Activated CD4-positive, alpha-beta T cell treated with anti-CD3 and anti-CD28 coated beads, Interleukin-2, amount 10 ng/mL, durations not matched to agents 24 days and 14 days (primary cell): ENCODE results near the gene PLD5. TPM values are rescaled to one million over a fixed set of nuclear protein-coding genes. Genes with fewer than 3 reads are reported as not detected.

Experiments
- DNase-seq: peaks from one replicate; pipeline ENCODE4 v3.0.0; 2022
- H3K27ac Mint-ChIP-seq: one replicate; pipeline ENCODE4 v1.8.0; 2022; ENCODE audit warnings: mild to moderate bottlenecking, mixed read lengths
- H3K27me3 Mint-ChIP-seq: one replicate; pipeline ENCODE4 v1.8.0; 2022; ENCODE audit warnings: mixed read lengths
- H3K36me3 Mint-ChIP-seq: one replicate; pipeline ENCODE4 v1.8.0; 2022; ENCODE audit warnings: low read depth, mild to moderate bottlenecking, mixed read lengths
- H3K4me1 Mint-ChIP-seq: one replicate; pipeline ENCODE4 v1.8.0; 2021; ENCODE audit warnings: mixed read lengths
- H3K4me3 Mint-ChIP-seq: one replicate; pipeline ENCODE4 v1.8.0; 2022; ENCODE audit warnings: mild to moderate bottlenecking, moderate library complexity, mixed read lengths
- H3K9me3 Mint-ChIP-seq: one replicate; pipeline ENCODE4 v1.8.0; 2021; ENCODE audit warnings: mixed read lengths
- intact Hi-C: fragments of 100-400 bp; cut with micrococcal nuclease; formaldehyde crosslinking; loops from one replicate; pipeline ENCODE4 v1.15.1; 2023
- total RNA-seq: library from RNA; stranded (reverse); gene quantifications from 2 replicates; pipeline ENCODE4 v1.2.3, GENCODE V29; 2022

PLD5 gene
- total RNA-seq, 1 donor from 2014 or later: not detected

- no peaks in the 10 kb centered on the region for H3K9me3 Mint-ChIP-seq
- no peak for DNase-seq
- no peaks in the 10 kb centered on the region for H3K27me3 Mint-ChIP-seq
- H3K4me1 Mint-ChIP-seq: no peaks in the 10 kb centered on the region
- no peak overlapping the region for H3K27ac Mint-ChIP-seq
- intact Hi-C loops: no loop called here
- no peaks in the 10 kb centered on the region for H3K36me3 Mint-ChIP-seq
- H3K4me3 Mint-ChIP-seq: no peak overlapping the region
Measured at GRCh38 chr1:242456726-242457269, 67.7 kb downstream of the PLD5 start.

GRCh38 chr1:242455052-242455361 is 69.5 kb downstream of the PLD5 start:
- intact Hi-C loops: no loop called here
- Mint-ChIP-seq H3K36me3 (no peaks in the 10 kb centered on the region), H3K27ac (no peak overlapping the region), H3K4me1 (no peaks in the 10 kb centered on the region), H3K9me3 (no peaks in the 10 kb centered on the region), H3K27me3 (no peaks in the 10 kb centered on the region), H3K4me3 (no peak overlapping the region)
- DNase-seq: no peak

GRCh38 chr1:242454262-242455051 is 70.0 kb downstream of the PLD5 start:
- Mint-ChIP-seq H3K27me3 (no peaks in the 10 kb centered on the region), H3K27ac (no peak overlapping the region), H3K36me3 (no peaks in the 10 kb centered on the region), H3K4me3 (no peak overlapping the region), H3K4me1 (no peaks in the 10 kb centered on the region), H3K9me3 (no peaks in the 10 kb centered on the region)
- intact Hi-C loops: loop anchor here (5.0 kb wide), 1 partner anchor 873 kb away; no protein-coding TSS in a partner anchor
- no peak for DNase-seq

GRCh38 chr1:242452573-242452972 is 71.9 kb downstream of the PLD5 start:
- Mint-ChIP-seq H3K27me3 (peaks cover 3% of the 10 kb centered on the region), H3K4me1 (no peaks in the 10 kb centered on the region), H3K27ac (no peak overlapping the region), H3K4me3 (no peak overlapping the region), H3K9me3 (no peaks in the 10 kb centered on the region), H3K36me3 (no peaks in the 10 kb centered on the region)
- no peak for DNase-seq
- intact Hi-C loops: loop anchor here (5.0 kb wide), 1 partner anchor 875 kb away; no protein-coding TSS in a partner anchor

GRCh38 chr1:242449661-242450060 is 74.8 kb downstream of the PLD5 start:
- Mint-ChIP-seq H3K4me3 (no peak overlapping the region), H3K4me1 (no peaks in the 10 kb centered on the region), H3K27ac (no peak overlapping the region), H3K36me3 (no peaks in the 10 kb centered on the region), H3K9me3 (no peaks in the 10 kb centered on the region), H3K27me3 (peaks cover 5% of the 10 kb centered on the region)
- intact Hi-C loops: loop anchor here (5.0 kb wide), 1 partner anchor 878 kb away; no protein-coding TSS in a partner anchor
- DNase-seq: no peak

GRCh38 chr1:242448910-242449645 is 75.4 kb downstream of the PLD5 start:
- intact Hi-C loops: no loop called here
- Mint-ChIP-seq H3K27me3 (peaks cover 5% of the 10 kb centered on the region), H3K27ac (no peak overlapping the region), H3K36me3 (no peaks in the 10 kb centered on the region), H3K9me3 (no peaks in the 10 kb centered on the region), H3K4me3 (no peak overlapping the region), H3K4me1 (no peaks in the 10 kb centered on the region)
- no peak for DNase-seq

GRCh38 chr1:242447689-242448088 is 76.8 kb downstream of the PLD5 start:
- Mint-ChIP-seq H3K27me3 (peaks cover 5% of the 10 kb centered on the region), H3K4me3 (no peak overlapping the region), H3K9me3 (no peaks in the 10 kb centered on the region), H3K27ac (no peak overlapping the region), H3K4me1 (no peaks in the 10 kb centered on the region), H3K36me3 (no peaks in the 10 kb centered on the region)
- no peak for DNase-seq
- intact Hi-C loops: no loop called here

- no peak overlapping the region for H3K4me3 Mint-ChIP-seq
- H3K27ac Mint-ChIP-seq: no peak overlapping the region
- no peaks in the 10 kb centered on the region for H3K36me3 Mint-ChIP-seq
- no peaks in the 10 kb centered on the region for H3K9me3 Mint-ChIP-seq
- no peak for DNase-seq
- intact Hi-C loops: no loop called here
- no peaks in the 10 kb centered on the region for H3K4me1 Mint-ChIP-seq
- no peaks in the 10 kb centered on the region for H3K27me3 Mint-ChIP-seq
Measured at GRCh38 chr1:242440757-242441156, 83.7 kb downstream of the PLD5 start.

GRCh38 chr1:242435200-242435599 is 89.3 kb downstream of the PLD5 start:
- no peaks in the 10 kb centered on the region for H3K36me3 Mint-ChIP-seq

GRCh38 chr1:242432491-242433095 is 91.9 kb downstream of the PLD5 start:
- Mint-ChIP-seq H3K27me3 (no peaks in the 10 kb centered on the region), H3K4me1 (no peaks in the 10 kb centered on the region), H3K27ac (no peak overlapping the region), H3K4me3 (no peak overlapping the region), H3K9me3 (no peaks in the 10 kb centered on the region), H3K36me3 (no peaks in the 10 kb centered on the region)
- intact Hi-C loops: no loop called here
- DNase-seq: no peak

More at GRCh38 chr1:242435200-242435599, 89.3 kb downstream of the PLD5 start:
- no peak for DNase-seq
- Mint-ChIP-seq H3K9me3 (no peaks in the 10 kb centered on the region), H3K4me3 (no peak overlapping the region), H3K27me3 (no peaks in the 10 kb centered on the region), H3K4me1 (no peaks in the 10 kb centered on the region), H3K27ac (no peak overlapping the region)
- intact Hi-C loops: no loop called here

GRCh38 chr1:242431786-242432185 is 92.7 kb downstream of the PLD5 start:
- Mint-ChIP-seq H3K9me3 (no peaks in the 10 kb centered on the region), H3K4me3 (no peak overlapping the region), H3K4me1 (no peaks in the 10 kb centered on the region), H3K27me3 (no peaks in the 10 kb centered on the region), H3K36me3 (no peaks in the 10 kb centered on the region), H3K27ac (no peak overlapping the region)
- no peak for DNase-seq
- intact Hi-C loops: no loop called here

- Mint-ChIP-seq H3K4me3 (no peak overlapping the region), H3K4me1 (no peaks in the 10 kb centered on the region), H3K27ac (no peak overlapping the region), H3K27me3 (no peaks in the 10 kb centered on the region), H3K9me3 (no peaks in the 10 kb centered on the region), H3K36me3 (no peaks in the 10 kb centered on the region)
- no peak for DNase-seq
- intact Hi-C loops: no loop called here
Measured at GRCh38 chr1:242430956-242431355, 93.5 kb downstream of the PLD5 start.

- H3K4me3 Mint-ChIP-seq: no peak overlapping the region
- no peak overlapping the region for H3K27ac Mint-ChIP-seq
- no peaks in the 10 kb centered on the region for H3K36me3 Mint-ChIP-seq
- DNase-seq: no peak
- H3K9me3 Mint-ChIP-seq: no peaks in the 10 kb centered on the region
- no peaks in the 10 kb centered on the region for H3K27me3 Mint-ChIP-seq
- intact Hi-C loops: no loop called here
- no peaks in the 10 kb centered on the region for H3K4me1 Mint-ChIP-seq
Measured at GRCh38 chr1:242428399-242429190, 95.9 kb downstream of the PLD5 start.
